Glomerular visceral epithelial cell (primary cell): ENCODE results near the gene SYT1.

Experiments
- DNase-seq: peaks from one replicate; pipeline ENCODE4 v3.0.0-alpha.2; 2016; ENCODE audit errors: extremely low spot score

The SYT1 gene

GRCh38 chr12:79294590-79294989 lies 430.0 kb downstream of the SYT1 start:
- DNase-seq: no peak

DNA sequence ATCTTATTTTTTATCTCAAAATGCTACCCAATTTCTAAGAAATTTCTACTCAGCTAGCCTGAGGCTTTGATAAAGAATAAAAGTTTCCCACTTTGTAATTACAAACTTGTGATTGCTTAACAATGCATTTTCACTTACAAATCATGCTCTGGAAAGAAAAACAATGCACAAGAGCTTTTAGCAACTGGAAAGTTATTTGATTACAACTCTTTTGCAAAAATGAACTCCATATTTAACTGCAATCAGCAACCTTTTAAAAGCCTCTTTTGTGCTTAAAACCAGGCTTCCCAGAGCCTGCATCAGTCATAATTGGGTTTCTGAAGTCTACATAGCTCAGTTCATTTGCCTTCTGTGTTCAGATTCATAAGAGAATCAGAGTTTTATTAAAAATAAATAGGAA lies 431.0 kb downstream of the SYT1 start:
- no peak for DNase-seq

GRCh38 chr12:79296133-79296532 lies 431.6 kb downstream of the SYT1 start:
- no peak for DNase-seq

DNA sequence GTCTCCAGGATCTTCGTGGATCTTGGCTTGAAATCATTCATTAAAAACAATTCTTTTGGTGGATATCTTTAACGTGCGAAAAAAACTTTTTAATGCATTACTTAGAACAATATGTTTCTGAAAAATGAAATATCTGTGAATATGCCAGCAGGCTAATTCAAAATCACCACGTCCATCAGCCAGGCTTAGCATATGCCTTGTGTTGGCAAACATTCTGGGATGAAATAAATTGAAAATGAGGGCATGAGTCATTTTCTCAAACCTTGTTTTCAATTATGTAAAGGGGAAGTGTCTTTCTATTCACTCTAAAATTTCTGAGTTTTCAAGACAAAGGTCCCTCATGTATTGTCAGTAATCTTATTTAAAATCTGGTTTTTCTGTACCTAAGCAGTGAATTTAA lies 432.3 kb downstream of the SYT1 start:
- DNase-seq: no peak

GRCh38 chr12:79298506-79298905 lies 433.9 kb downstream of the SYT1 start:
- DNase-seq: no peak

DNA sequence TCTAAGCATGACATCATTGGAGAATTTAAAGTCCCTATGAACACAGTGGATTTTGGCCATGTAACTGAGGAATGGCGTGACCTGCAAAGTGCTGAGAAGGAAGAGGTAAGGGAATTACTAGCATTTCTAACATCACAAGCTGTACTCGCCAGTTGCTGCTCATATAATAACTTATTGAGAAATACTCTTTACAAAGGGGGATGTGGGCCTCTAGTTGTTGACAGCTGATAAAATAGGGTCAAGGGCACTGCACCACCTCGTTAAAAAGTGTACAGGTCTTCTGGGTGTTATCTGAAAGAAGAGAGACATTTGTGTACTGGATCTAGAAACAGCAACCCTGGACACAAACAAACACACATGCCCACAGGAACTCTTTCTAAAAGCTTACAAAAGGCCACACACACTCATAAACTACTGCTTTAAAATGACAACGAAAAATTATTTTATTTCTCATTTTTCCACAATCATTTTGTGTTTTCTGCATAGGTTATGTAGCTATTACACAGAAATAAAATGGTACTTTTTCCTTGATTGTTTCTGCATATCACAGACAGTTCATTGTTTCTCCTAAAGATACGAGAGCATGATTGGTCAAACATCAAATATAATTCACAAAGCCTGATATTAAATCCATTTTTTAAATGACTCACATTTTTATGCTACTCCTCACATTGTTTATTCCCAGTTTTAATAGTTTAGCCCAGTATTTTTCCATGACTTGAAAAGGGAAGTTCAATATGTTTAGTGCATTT lies 435.0 kb downstream of the SYT1 start:
- DNase-seq: no peak

GRCh38 chr12:79300199-79300568 lies 435.6 kb downstream of the SYT1 start:
- DNase-seq: no peak

- no peak for DNase-seq
Measured at GRCh38 chr12:79301181-79301580, 436.6 kb downstream of the SYT1 start.

DNA sequence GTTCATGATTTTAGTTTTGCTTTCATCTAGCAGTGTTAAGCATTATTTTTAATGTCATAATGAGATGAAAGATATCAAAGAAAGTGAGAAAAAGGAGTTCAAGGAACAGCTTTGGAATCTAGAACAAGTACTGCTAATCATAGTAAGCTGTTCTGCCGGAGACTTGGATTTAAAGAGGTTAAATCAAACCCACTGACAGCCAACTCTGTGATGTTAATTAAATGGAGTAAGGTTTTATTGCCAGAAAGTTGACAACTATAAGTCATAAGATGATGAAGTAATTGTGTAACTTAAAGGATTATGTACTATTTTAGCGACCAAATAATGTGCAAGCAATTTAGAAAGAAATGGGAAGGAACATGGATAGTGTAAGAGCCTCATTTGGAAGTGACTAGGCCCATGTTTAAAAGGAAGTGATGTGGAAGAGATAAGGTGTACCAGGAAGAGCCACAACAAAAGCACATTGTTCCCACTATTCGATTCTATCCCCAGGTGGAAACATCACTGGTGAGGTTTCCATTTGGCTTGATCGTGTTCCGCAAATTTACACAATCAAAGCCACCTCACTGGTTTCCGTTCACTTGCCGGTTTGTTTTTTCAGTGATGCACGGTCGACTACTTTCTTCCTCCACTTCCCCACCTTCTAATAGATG lies 437.7 kb downstream of the SYT1 start:
- no peak for DNase-seq

DNA sequence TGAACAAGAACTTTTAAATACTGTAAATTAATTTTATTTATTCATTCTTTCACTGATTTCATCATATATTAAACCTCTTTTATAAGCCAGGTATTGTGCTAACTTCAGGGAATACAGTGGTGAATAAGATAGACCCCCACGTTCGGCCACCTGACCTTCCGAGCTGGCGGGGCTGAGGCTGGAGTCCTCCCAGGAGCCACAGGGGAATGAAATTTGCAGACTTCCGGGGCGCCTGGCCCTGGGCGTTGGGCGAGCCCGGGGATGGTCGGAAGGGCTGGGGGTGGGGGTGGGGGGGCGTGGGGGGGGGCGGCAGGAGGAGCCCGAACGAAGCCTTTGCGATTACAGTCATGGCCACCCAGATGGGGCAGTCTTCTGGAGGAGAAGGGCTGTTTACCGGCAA lies 442.8 kb downstream of the SYT1 start:
- no peak for DNase-seq

DNA sequence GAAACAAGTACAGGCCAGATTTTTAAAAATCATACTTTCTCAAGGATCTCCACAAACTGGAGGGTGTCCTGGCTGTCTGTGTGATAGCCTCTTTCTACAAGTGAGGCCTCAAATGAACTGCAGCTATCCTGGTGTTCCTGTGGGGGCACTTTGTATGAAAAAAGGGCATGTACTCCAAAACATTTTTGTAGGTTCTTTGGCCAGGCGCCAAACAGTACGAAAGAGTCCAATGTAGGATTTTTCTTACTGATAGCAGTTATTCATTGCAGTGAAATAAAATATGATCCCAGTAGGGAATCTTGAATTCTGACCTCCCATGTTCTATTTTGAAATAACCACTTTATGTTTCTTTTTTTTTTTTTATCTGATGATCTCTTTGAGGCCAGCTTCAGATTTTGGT lies 444.5 kb downstream of the SYT1 start:
- DNase-seq: no peak

- no peak for DNase-seq
Measured at GRCh38 chr12:79317179-79317847, 452.7 kb downstream of the SYT1 start.

- no peak for DNase-seq
Measured at GRCh38 chr12:79322905-79323304, 458.3 kb downstream of the SYT1 start.

DNA sequence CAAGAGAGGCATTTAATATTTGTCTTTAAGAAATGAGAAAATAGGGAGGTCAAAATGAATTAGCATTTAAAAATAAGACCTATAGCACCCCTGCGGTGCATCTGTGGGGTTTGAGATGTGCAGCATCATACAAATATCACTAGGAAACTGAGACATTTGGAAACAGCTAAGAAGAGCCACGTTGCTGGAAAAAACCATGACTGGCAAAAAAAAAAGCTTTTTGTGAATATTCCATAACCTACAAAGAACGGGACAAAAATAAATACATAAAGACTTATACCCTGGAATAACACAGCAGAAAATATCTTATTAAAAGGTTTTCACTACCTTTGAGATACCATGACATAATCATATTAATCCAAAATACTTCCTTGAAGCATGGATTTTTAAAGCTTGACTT lies 460.0 kb downstream of the SYT1 start:
- no peak for DNase-seq

- DNase-seq: no peak
Measured at GRCh38 chr12:79326222-79326621, 461.6 kb downstream of the SYT1 start.

GRCh38 chr12:79326663-79327062 lies 462.1 kb downstream of the SYT1 start:
- DNase-seq: no peak

- DNase-seq: no peak
Measured at GRCh38 chr12:79327465-79327864, 462.9 kb downstream of the SYT1 start.

DNA sequence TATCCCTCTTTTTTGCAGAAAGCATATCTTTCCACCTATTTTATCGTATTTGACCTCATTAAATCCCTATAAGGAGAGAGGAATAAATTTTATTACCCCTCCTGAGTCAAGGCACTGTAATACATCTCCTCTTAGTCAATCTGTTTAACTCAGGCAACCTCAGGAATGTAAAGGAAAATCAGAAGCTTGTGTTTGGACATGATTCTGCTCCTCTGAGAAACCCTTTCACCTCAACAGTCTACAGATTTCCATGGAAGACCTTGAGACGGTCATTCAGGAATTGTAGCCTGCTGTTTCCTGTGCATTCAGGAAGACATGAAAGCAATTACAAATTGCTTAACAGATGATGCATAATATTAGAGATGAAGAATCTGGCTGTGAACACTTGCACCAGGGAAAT lies 465.4 kb downstream of the SYT1 start:
- no peak for DNase-seq

GRCh38 chr12:79331870-79332269 lies 467.3 kb downstream of the SYT1 start:
- no peak for DNase-seq

DNA sequence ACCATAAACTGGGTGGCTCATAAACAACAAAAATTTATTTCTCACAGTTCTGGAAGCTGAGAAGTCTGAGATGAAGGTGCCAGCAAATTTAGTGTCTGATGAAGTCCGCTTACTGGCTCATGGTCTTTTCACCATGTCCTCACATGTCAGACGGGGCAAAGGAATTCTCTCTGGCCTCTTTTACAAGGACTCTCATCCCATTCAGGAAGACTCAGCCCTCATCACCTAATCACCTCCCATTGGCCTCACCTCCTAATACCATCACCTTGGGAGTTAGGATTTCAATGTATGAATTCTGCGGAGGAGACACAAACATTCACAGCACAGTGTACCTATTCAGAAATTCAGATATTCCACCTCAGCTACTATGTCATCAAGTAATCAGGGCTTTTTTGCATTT lies 468.6 kb downstream of the SYT1 start:
- DNase-seq: no peak

DNA sequence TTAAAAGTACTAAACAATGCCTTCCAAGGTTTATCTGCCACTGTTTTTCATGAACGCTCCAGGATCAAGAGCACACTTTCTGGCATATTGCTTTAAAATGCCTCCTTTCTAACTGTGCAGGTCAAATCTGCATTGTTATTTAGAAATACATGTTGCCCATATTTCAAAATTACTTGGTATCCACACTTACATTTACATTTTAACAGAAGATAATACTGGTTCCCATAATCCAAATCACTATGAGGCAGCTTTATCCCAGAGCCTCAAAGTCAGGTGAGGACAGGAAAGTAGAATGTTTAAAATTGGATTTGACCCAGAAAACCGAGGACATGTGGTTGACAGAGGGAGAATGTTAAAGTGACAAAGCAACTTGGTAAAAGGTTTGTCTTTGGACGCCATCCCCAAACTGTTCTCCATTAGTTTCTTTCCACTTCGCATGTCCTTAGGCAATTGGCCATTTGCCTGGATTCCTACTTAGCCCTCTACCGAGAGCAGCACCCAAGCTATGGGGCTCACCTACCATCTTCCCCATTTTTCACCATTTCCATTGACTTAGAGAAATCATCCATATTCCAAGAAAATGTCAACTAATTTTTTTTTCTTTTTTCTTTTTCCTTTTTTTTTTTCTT lies 473.2 kb downstream of the SYT1 start:
- no peak for DNase-seq
